Peyer's patch (tissue), 4 donors: ENCODE measurements around the gene NRGN. TPM values are rescaled to one million over a fixed set of nuclear protein-coding genes. Genes with fewer than 3 reads are reported as not detected.

ENCODE experiments used
- DNase-seq, 3 donors: peaks; one replicate each; pipeline ENCODE4 v3.0.0-alpha.2; 2017 to 2019
- H3K27ac ChIP-seq, 4 donors: fragments of 200-600 bp; sonication (generic); one replicate each; pipeline ENCODE4 v1.5.1; 2016 to 2019
- H3K27me3 ChIP-seq, 2 donors: fragments of 200-600 bp; sonication (generic); one replicate each; pipeline ENCODE4 v1.5.1; 2019
- H3K36me3 ChIP-seq, 3 donors: fragments of 200-600 bp; sonication (generic); one replicate each; pipeline ENCODE4 v1.5.1; 2016 to 2019
- H3K4me1 ChIP-seq, 4 donors: fragments of 200-600 bp; sonication (generic); one replicate each; pipeline ENCODE4 v1.5.1; 2016 to 2019
- H3K4me3 ChIP-seq, 4 donors: fragments of 200-600 bp; sonication (generic); 1 replicate in 3 of 4; 2 replicates in 1 of 4; pipeline ENCODE4 v1.5.1; 2016 to 2019; ENCODE audit warnings: mild to moderate bottlenecking in 1 of 4
- H3K9me3 ChIP-seq, 4 donors: fragments of 200-600 bp; sonication (generic); one replicate each; pipeline ENCODE4 v1.5.1; 2016 to 2019; ENCODE audit warnings: mild to moderate bottlenecking in 1 of 4
- CTCF ChIP-seq, 6 experiments: fragments of 450-650 bp in 4 of 6; fragments of 200-600 bp in 2 of 6; sonication (generic) in 1 of 6; IDR thresholded peaks; one replicate each; pipeline ENCODE4 v1.5.1; 2017 to 2019; ENCODE audit warnings: antibody characterized with exemption in 6 of 6, mild to moderate bottlenecking in 3 of 6, moderate library complexity in 1 of 6
- POLR2A ChIP-seq, 2 donors: fragments of 450-650 bp; IDR thresholded peaks; one replicate each; pipeline ENCODE4 v1.5.1; 2017; ENCODE audit warnings: antibody characterized with exemption in 2 of 2, mild to moderate bottlenecking in 2 of 2, moderate library complexity in 2 of 2
- total RNA-seq, 4 donors: library from RNA; depleted of rRNA; stranded (reverse); fragments of >200 nt; gene quantifications; one replicate each; pipeline ENCODE4 v1.1.0, GENCODE V29; 2016

The NRGN gene
- total RNA-seq, 4 donors from 2014 or later, result 0.67 to 10.7 TPM; not detected in 2

- Histone ChIP-seq H3K9me3 (no peaks in the 10 kb centered on the region), H3K36me3 (no peaks in the 10 kb centered on the region), H3K27me3 (no peaks in the 10 kb centered on the region), H3K27ac (no peak overlapping the region), H3K4me3 (peak overlapping the region; percentile 52 to 66 (median 53)), H3K4me1 (peaks cover 0 to 14% (median 9%) of the 10 kb centered on the region in 4 donors)
- DNase-seq, result no peak
- no peak for TF ChIP-seq CTCF (IDR thresholded peaks at IDR 0.05)
- TF ChIP-seq POLR2A (IDR thresholded peaks at IDR 0.05), result no peak
These were observed 846 bp upstream of the NRGN start for GRCh38 chr11:124738713-124739478.

DNA sequence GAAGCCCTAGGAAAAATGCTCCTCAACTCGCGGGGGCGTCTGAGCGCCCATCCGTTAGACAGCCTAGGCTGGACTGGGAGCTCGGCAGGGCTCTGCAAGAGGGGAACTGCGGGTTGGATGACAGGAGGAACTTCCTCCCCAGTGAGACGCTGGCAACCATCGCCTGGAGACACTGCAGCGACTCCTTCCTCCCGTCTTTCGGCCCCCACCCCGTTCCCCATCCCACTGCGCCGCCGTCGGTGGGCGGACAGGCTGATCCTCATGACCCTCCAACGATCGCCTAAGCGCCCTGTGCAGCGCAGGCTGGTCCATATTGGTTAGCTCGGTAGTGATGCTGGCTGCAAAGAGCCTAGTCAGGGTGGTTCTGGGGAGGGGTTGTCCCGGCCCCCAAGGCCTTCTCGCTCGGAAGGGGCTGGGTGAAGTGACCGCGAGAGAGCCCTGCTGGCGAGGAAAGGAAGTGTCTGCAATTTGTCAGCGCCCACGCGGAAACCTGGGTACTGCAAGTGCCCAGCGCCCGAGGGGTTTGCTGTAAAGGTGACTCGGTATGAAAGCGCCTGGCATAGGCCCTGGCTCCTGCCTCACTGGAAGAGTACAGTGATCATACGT, 638 bp downstream of the NRGN start:
- Histone ChIP-seq H3K4me3 (peak overlapping the region; percentile 52 to 66 (median 53)), H3K27me3 (no peaks in the 10 kb centered on the region), H3K36me3 (no peaks in the 10 kb centered on the region), H3K4me1 (peaks cover 0 to 17% (median 9%) of the 10 kb centered on the region in 4 donors), H3K9me3 (no peaks in the 10 kb centered on the region), H3K27ac (peak overlapping the region in 1 of 4 donors; percentile 47)
- TF ChIP-seq CTCF (IDR thresholded peaks at IDR 0.05), result peak; percentile 44 to 57 (median 46)
- no peak for TF ChIP-seq POLR2A (IDR thresholded peaks at IDR 0.05)
- DNase-seq, result peak; percentile 56 to 71 (median 60)

- peaks cover 0 to 36% (median 12%) of the 10 kb centered on the region in 4 donors for H3K4me1 ChIP-seq
- H3K4me3 ChIP-seq, result no peak overlapping the region
- H3K27me3 ChIP-seq, result no peaks in the 10 kb centered on the region
- DNase-seq, result no peak
- H3K36me3 ChIP-seq, result no peaks in the 10 kb centered on the region
- TF ChIP-seq CTCF (IDR thresholded peaks at IDR 0.05) (no peak), POLR2A (IDR thresholded peaks at IDR 0.05) (no peak)
- H3K27ac ChIP-seq, result no peak overlapping the region
- H3K9me3 ChIP-seq, result no peaks in the 10 kb centered on the region
These were observed 2.8 kb downstream of the NRGN start for GRCh38 chr11:124742555-124742954.

DNA sequence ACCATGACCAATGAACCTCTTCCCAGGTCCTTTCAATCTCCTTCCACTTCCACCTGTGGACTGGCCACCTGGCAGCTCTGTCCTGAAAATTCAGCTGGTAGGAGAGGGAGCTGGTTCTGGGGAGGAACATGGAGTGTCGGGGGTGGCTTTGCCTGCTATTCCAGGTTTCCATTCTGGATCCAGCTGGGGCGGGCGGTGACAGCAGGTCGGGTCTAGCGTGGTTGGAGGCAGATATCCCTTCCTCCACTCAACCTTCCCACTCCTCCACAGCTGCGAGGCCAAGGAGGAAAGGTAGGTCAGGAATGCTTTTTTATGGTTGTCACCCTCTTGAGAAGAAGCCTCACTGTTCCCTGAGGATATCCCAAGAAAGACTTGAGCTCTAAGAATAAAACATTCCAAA, 3.3 kb downstream of the NRGN start:
- Histone ChIP-seq H3K27ac (no peak overlapping the region), H3K36me3 (no peaks in the 10 kb centered on the region), H3K27me3 (no peaks in the 10 kb centered on the region), H3K4me1 (peaks cover 0 to 36% (median 12%) of the 10 kb centered on the region in 4 donors), H3K9me3 (no peaks in the 10 kb centered on the region), H3K4me3 (no peak overlapping the region)
- no peak for DNase-seq
- TF ChIP-seq CTCF (IDR thresholded peaks at IDR 0.05), result no peak
- TF ChIP-seq POLR2A (IDR thresholded peaks at IDR 0.05), result no peak

GRCh38 chr11:124745270-124745834, 5.6 kb downstream of the NRGN start:
- H3K27me3 ChIP-seq, result no peaks in the 10 kb centered on the region
- peaks cover 0 to 28% (median 6%) of the 10 kb centered on the region in 4 donors for H3K4me1 ChIP-seq
- no peaks in the 10 kb centered on the region for H3K9me3 ChIP-seq
- peak overlapping the region; percentile 64 to 75 (median 70) for H3K4me3 ChIP-seq
- no peak overlapping the region for H3K27ac ChIP-seq
- H3K36me3 ChIP-seq, result no peaks in the 10 kb centered on the region
- TF ChIP-seq CTCF (IDR thresholded peaks at IDR 0.05) (no peak), POLR2A (IDR thresholded peaks at IDR 0.05) (no peak)
- no peak for DNase-seq
